PC-9 (cell line): ENCODE results near the gene CCNI2.

Experiments used
- EZH2 ChIP-seq: fragments of 200-600 bp; sonication (generic); IDR thresholded peaks from 2 replicates; pipeline ENCODE4 v1.8.0; 2017; ENCODE audit warnings: antibody characterized with exemption, low read depth
- TF ChIP-seq, protein P1 (sequence below): fragments of 200-600 bp; sonication (generic); conservative IDR thresholded peaks from 2 replicates; pipeline ENCODE4 v1.6.1; 2017; ENCODE audit warnings: mixed run types, antibody characterized with exemption, mild to moderate bottlenecking, moderate library complexity

DNA sequence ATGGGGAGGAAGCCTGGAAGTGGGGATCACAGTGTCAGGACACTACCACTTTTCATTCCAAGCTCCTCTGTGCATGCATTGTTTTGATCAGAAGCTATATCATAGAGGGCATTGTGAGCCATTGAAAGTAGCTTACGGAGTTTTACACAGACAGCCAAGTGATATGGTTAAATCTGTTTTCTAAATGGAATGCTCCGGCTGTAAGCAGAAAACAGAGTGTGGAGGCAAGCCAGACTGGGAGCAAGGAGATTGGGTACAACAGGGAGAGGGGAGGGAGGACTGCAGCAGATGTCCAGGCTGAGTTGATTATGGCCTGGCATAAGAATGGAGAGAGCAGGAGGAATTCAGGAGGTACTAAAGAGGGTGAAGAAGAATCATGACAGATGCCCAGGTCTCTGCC lies 50.4 kb downstream of the CCNI2 start:
- TF ChIP-seq, protein P1, sequence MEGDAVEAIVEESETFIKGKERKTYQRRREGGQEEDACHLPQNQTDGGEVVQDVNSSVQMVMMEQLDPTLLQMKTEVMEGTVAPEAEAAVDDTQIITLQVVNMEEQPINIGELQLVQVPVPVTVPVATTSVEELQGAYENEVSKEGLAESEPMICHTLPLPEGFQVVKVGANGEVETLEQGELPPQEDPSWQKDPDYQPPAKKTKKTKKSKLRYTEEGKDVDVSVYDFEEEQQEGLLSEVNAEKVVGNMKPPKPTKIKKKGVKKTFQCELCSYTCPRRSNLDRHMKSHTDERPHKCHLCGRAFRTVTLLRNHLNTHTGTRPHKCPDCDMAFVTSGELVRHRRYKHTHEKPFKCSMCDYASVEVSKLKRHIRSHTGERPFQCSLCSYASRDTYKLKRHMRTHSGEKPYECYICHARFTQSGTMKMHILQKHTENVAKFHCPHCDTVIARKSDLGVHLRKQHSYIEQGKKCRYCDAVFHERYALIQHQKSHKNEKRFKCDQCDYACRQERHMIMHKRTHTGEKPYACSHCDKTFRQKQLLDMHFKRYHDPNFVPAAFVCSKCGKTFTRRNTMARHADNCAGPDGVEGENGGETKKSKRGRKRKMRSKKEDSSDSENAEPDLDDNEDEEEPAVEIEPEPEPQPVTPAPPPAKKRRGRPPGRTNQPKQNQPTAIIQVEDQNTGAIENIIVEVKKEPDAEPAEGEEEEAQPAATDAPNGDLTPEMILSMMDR, result no peak
- TF ChIP-seq EZH2, result no peak
